Measurements from ENCODE around the gene RPAIN. TPM values are rescaled to one million over a fixed set of nuclear protein-coding genes. Genes with fewer than 3 reads are reported as not detected.

Gene RPAIN
- total and polyA plus RNA-seq, 10 of the 15 experiments (the other 5 are each of a cell fraction or from before 2014, with no cell fraction given): 45.8 to 109 (median 70.5) TPM

DNA sequence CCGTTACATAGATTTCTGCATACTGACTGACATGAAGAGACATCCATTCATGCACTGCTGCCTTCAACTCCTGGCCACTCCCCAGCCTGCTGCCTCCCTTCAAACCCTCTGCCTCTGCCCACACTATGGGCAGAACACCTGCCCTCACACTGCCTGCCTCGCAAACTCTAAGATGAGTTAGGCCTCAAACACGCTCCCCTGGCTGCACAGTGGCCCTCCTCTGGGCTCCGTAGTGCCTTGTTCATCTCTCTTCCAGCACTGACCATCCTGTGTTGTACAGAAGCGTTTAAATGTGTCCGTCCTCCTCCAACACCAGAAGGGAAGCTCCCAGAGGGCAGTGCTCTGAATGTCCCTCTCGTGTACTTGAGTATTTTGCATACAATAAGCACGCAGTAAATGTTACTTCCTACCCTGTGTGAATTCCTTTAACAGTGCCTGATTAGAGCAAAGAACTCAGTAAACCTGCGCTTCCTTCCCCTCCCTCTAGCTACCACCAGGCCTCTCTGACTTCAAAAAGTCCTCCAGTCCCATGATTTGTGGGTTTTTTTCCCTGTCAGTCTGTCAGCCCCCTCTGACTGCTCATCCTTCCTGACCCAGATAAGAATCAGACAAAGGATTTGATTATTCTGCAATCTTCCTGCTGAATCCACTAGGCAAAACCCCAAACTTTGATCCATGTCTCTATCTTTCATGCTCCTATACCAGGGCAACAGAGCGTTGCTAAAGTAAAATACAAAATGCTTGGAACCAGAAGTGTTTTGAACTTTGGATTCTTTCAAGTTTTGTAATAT lies 44.9 kb downstream of the RPAIN start (continued):
- no peak for TF ChIP-seq ZSCAN29 (IDR thresholded peaks at IDR 0.05)

GRCh38 chr17:5466295-5466694 lies 46.3 kb downstream of the RPAIN start:
- TF ChIP-seq ZNF274 (IDR thresholded peaks at IDR 0.05; ENCODE audit: insufficient read depth, insufficient read length) (no peak), FOS (IDR thresholded peaks at IDR 0.05; ENCODE audit: borderline replicate concordance, extremely low read depth, insufficient read length) (no peak)
- RAD21 ChIA-PET (ENCODE audit: unreplicated experiment): no interaction called here
- intact Hi-C loops (cut with micrococcal nuclease; ENCODE audit: unreplicated experiment): no loop called here
- ATAC-seq (no peak), FAIRE-seq (no peak), DNase-seq (ENCODE audit: low read depth, low spot score) (no peak)
- H3K36me3 ChIP-seq (ENCODE audit: control insufficient read depth in 2 of 2, insufficient read depth in 2 of 2, low read length in 1 of 2): peaks cover 1 to 6% of the 10 kb centered on the region in 2 experiments; a peak in 3 of 4 replicates
- H3K9me3 ChIP-seq (replicated peaks; ENCODE audit: control insufficient read depth, insufficient read depth, low read length): no peaks in the 10 kb centered on the region
- no peaks in the 10 kb centered on the region for H3K27me3 ChIP-seq (replicated peaks in 1 of 2; ENCODE audit: control insufficient read depth in 2 of 2, insufficient read depth in 2 of 2, low read length in 1 of 2)
- BruUV-seq (replicated peaks): no TSS peak
- H4K20me1 ChIP-seq (ENCODE audit: control insufficient read depth, insufficient read depth): no peaks in the 10 kb centered on the region
- in situ Hi-C loops (cut with MboI): no loop called here
- SMC1A ChIA-PET (ENCODE audit: uncharacterized antibody, unreplicated experiment): interaction anchor here (0.5 to 1.0 kb wide), 3 partner anchors 20 to 553 kb away, joined by 3 to 4 read pairs (median 4); partner anchors contain the start of genes DERL2 and MIS12
- H3K4me1 ChIP-seq (ENCODE audit: control insufficient read depth, insufficient read depth, low read length): no peaks in the 10 kb centered on the region
- H2AFZ ChIP-seq (ENCODE audit: control insufficient read depth, low read depth, low read length): no peak overlapping the region
- no peak overlapping the region for H3K27ac ChIP-seq (ENCODE audit: control insufficient read depth, insufficient read depth)
- WGBS (ENCODE audit: insufficient coverage, insufficient replicate concordance, low lambda C conversion rate, missing lambda C conversion rate): 98% methylated on average over 4 of the region's 4 CpGs
- H3K4me2 ChIP-seq (ENCODE audit: control insufficient read depth, insufficient read depth): peak overlapping the region; percentile 79
- CTCF ChIA-PET: interaction anchor here (0.9 to 1.6 kb wide), 3 partner anchors 19 to 27 kb away, joined by 3 to 9 read pairs (median 3); partner anchors contain the start of genes C1QBP and DERL2
- POLR2A ChIA-PET: interaction anchor here (2.3 kb wide), 1 partner anchor 27 kb away, joined by 7 read pairs; the partner anchor contains the start of gene C1QBP
- peak overlapping the region; percentile 87 for H3K4me3 ChIP-seq
- H3K9ac ChIP-seq (ENCODE audit: control insufficient read depth, insufficient read depth, low read length): no peak overlapping the region
- peaks cover 60% of the 10 kb centered on the region for H3K79me2 ChIP-seq (ENCODE audit: control insufficient read depth, insufficient read depth, low read length)

GRCh38 chr17:5467416-5467815 lies 47.4 kb downstream of the RPAIN start:
- WGBS (ENCODE audit: insufficient coverage, insufficient replicate concordance, low lambda C conversion rate, missing lambda C conversion rate): 0% methylated on average over 8 of the region's 8 CpGs
- no peaks in the 10 kb centered on the region for H3K9me3 ChIP-seq (replicated peaks; ENCODE audit: control insufficient read depth, insufficient read depth, low read length)
- ATAC-seq: no peak
- H3K4me2 ChIP-seq (ENCODE audit: control insufficient read depth, insufficient read depth): peak overlapping the region; percentile 79
- H3K36me3 ChIP-seq (ENCODE audit: control insufficient read depth in 2 of 2, insufficient read depth in 2 of 2, low read length in 1 of 2): peaks cover 0 to 6% of the 10 kb centered on the region in 2 experiments; a peak in 3 of 4 replicates
- SMC1A ChIA-PET (ENCODE audit: uncharacterized antibody, unreplicated experiment): interaction anchor here (0.6 to 1.3 kb wide), 4 partner anchors 17 to 904 kb away, joined by 3 read pairs; partner anchors contain the start of gene C1QBP
- H3K4me3 ChIP-seq: peak overlapping the region; percentile 87
- TF ChIP-seq PAX8 (IDR thresholded peaks at IDR 0.05) (no peak), SMAD5 (IDR thresholded peaks at IDR 0.05; ENCODE audit: low read depth) (no peak), RB1 (IDR thresholded peaks at IDR 0.05; ENCODE audit: borderline replicate concordance) (no peak)
- BruUV-seq (replicated peaks): no TSS peak
- H3K4me1 ChIP-seq (ENCODE audit: control insufficient read depth, insufficient read depth, low read length): no peaks in the 10 kb centered on the region
- in situ Hi-C loops (cut with MboI): no loop called here
- peak overlapping the region; percentile 9; the same call in 1 of the 2 replicates for H2AFZ ChIP-seq (ENCODE audit: control insufficient read depth, low read depth, low read length)
- RAD21 ChIA-PET (ENCODE audit: unreplicated experiment): no interaction called here
- no peak for DNase-seq (ENCODE audit: low read depth, low spot score)
- H3K27ac ChIP-seq (ENCODE audit: control insufficient read depth, insufficient read depth): peak overlapping the region; percentile 76
- no peak for FAIRE-seq
- H4K20me1 ChIP-seq (ENCODE audit: control insufficient read depth, insufficient read depth): no peaks in the 10 kb centered on the region
- intact Hi-C loops (cut with micrococcal nuclease; ENCODE audit: unreplicated experiment): no loop called here
- H3K79me2 ChIP-seq (ENCODE audit: control insufficient read depth, insufficient read depth, low read length): peaks cover 60% of the 10 kb centered on the region
- POLR2A ChIA-PET: interaction anchor here (1.4 to 2.3 kb wide), 2 partner anchors 18 to 28 kb away, joined by 4 to 7 read pairs; partner anchors contain the start of gene C1QBP
- no peaks in the 10 kb centered on the region for H3K27me3 ChIP-seq (replicated peaks in 1 of 2; ENCODE audit: control insufficient read depth in 2 of 2, insufficient read depth in 2 of 2, low read length in 1 of 2)
- CTCF ChIA-PET: interaction anchor here (0.6 to 1.3 kb wide), 3 partner anchors 11 to 359 kb away, joined by 4 to 5 read pairs (median 4); no protein-coding TSS in a partner anchor
- H3K9ac ChIP-seq (ENCODE audit: control insufficient read depth, insufficient read depth, low read length): peak overlapping the region; percentile 92
